ENCODE results near the gene SCN9A.
"Not testable (repeated sequence)": the region's sequence is repeated elsewhere in the genome, so short reads cannot be mapped to it uniquely, and the experiment has no call there.

The SCN9A gene

GRCh38 chr2:166240387-166241313 lies 135.1 kb downstream of the SCN9A start:
- no peak for DNase-seq (ENCODE audit: low spot score)

- DNase-seq (ENCODE audit: low spot score) = no peak
Observed at GRCh38 chr2:166239548-166239947, 136.2 kb downstream of the SCN9A start.

- DNase-seq (ENCODE audit: low spot score) = no peak
Observed at GRCh38 chr2:166238176-166238575, 137.6 kb downstream of the SCN9A start.

- no peak for DNase-seq (ENCODE audit: low spot score)
Observed at GRCh38 chr2:166234112-166234846, 141.5 kb downstream of the SCN9A start.

- DNase-seq (ENCODE audit: low spot score) = no peak
Observed at GRCh38 chr2:166233244-166233643, 142.5 kb downstream of the SCN9A start.

- no peak for DNase-seq (ENCODE audit: low spot score)
Observed at GRCh38 chr2:166230724-166231070, 145.0 kb downstream of the SCN9A start.

GRCh38 chr2:166230024-166230723 lies 145.6 kb downstream of the SCN9A start:
- DNase-seq (ENCODE audit: low spot score) = no peak

GRCh38 chr2:166229678-166230023 lies 146.1 kb downstream of the SCN9A start:
- no peak for DNase-seq (ENCODE audit: low spot score)

- no peak for DNase-seq (ENCODE audit: low spot score)
Observed at GRCh38 chr2:166224197-166224596, 151.5 kb downstream of the SCN9A start.

GRCh38 chr2:166223298-166223697 lies 152.4 kb downstream of the SCN9A start:
- DNase-seq (ENCODE audit: low spot score) = no peak

- no peak for DNase-seq (ENCODE audit: low spot score)
Observed at GRCh38 chr2:166211079-166211478, 164.7 kb downstream of the SCN9A start.

GRCh38 chr2:166209944-166210343 lies 165.8 kb downstream of the SCN9A start:
- not testable (repeated sequence) for DNase-seq (ENCODE audit: low spot score)

- DNase-seq (ENCODE audit: low spot score) = not testable (repeated sequence)
Observed at GRCh38 chr2:166209367-166209766, 166.4 kb downstream of the SCN9A start.

GRCh38 chr2:166206153-166206552 lies 169.6 kb downstream of the SCN9A start:
- not testable (repeated sequence) for DNase-seq (ENCODE audit: low spot score)

- no peak for DNase-seq (ENCODE audit: low spot score)
Observed at GRCh38 chr2:166202778-166203177, 173.0 kb downstream of the SCN9A start.

- DNase-seq (ENCODE audit: low spot score) = no peak
Observed at GRCh38 chr2:166197446-166197845, 178.3 kb downstream of the SCN9A start.

GRCh38 chr2:166193407-166193806 lies 182.3 kb downstream of the SCN9A start:
- DNase-seq (ENCODE audit: low spot score) = no peak

- no peak for DNase-seq (ENCODE audit: low spot score)
Observed at GRCh38 chr2:166188084-166188483, 187.7 kb downstream of the SCN9A start.

- no peak for DNase-seq (ENCODE audit: low spot score)
Observed at GRCh38 chr2:166184789-166185188, 191.0 kb downstream of the SCN9A start.

- DNase-seq (ENCODE audit: low spot score) = no peak
Observed at GRCh38 chr2:166181813-166182154, 194.0 kb downstream of the SCN9A start.

GRCh38 chr2:166180951-166181812 lies 194.6 kb downstream of the SCN9A start:
- peak; percentile 50 for DNase-seq (ENCODE audit: low spot score)

GRCh38 chr2:166179201-166179600 lies 196.5 kb downstream of the SCN9A start:
- no peak for DNase-seq (ENCODE audit: low spot score)

All from Ammon's horn (tissue), 1 donor.